Measurements from ENCODE around the gene KLHL18.
"Not testable (repeated sequence)": the region's sequence is repeated elsewhere in the genome, so short reads cannot be mapped to it uniquely, and the experiment has no call there.

The KLHL18 gene

DNA sequence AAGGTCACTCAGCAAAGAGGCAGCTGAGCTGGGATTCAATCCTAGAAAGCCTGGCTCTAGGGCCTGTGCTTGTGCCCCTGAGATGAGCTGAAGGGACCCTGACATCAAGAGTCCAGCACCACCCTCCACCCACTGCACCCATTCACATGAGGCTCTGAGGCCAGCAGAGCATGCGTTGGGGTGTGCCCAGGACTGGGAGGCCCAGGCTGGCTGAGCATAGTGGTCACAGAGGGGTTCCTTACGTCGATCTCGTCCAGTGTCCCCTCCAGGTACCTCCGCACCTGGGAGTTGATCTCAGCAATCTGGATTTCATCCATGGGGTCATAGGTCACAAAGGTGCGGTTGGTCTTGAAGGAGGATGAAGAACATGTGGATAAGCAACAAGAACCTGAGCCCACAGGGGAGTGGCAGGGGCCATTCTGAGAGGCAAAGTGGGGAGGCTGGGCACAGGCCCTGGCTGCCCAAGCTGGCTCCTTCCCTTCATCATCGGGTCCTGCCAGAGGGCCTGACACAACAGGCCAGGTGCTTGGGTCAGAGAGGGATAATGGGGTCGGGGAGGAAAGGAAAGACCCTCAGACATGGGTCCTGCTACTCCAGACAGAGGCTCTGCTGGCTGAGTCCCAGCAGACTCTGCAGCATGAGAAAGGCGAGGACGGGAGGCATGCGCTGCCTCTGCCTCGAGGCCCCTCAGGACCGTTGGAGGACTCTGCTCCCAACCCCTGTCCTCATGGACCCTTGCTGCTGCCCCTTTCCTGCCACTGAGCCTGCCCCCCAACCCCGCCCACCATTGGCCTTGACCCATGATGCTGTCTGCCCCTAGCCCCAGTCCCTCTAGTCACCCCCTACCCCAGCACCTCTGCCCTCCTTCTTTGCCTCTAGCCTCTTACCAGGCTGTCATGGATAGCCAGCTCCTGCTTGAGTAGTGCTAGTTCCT is 35.3 kb upstream of the KLHL18 start:
- H3K79me2 ChIP-seq (ENCODE audit: insufficient read depth, low read length) = no peaks in the 10 kb centered on the region

DNA sequence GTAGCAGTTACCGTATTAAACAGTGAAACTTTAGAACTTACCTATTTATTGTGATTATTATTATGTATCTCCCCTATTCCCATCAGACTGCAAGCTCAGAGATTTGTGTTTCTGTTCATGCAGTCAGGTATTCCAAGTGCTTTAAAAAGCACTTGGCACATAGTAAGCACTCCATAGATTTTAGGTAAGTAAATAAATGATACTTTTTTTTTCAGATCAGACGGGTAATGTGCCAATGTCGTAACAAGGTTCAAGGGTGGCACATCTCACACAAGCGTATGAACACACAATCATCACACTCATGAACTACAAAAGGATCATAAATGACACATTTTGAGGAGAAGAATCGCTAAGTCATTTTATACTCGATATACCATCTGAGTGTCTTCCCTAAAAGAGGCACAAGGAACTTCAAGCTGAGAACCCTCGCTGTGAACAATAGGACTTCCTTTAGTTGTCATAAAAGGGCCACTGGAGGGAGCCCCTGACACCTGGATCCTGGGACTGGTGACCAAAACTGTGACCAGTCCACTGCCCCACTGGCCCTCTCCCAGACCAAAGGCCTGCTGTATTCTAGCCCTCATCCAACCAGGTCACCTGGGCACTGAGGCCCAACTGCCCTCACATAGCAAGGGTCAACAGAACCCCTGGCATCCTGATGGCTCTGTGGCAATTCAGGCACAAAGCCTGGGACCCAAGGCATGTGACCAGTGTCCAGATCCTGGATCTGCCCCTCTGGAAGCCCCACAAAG is 32.3 kb upstream of the KLHL18 start:
- Histone ChIP-seq H3K4me3 (ENCODE audit: low read depth, low read length, poor library complexity, severe bottlenecking) (no peak overlapping the region), H3K4me2 (ENCODE audit: low read length) (no peak overlapping the region), H2AFZ (ENCODE audit: low read length) (no peak overlapping the region), H3K36me3 (ENCODE audit: insufficient read depth, low read length) (no peaks in the 10 kb centered on the region), H3K9me2 (ENCODE audit: low read depth, low read length) (no peaks in the 10 kb centered on the region), H3K4me1 (ENCODE audit: insufficient read depth, low read length, severe bottlenecking) (no peaks in the 10 kb centered on the region), H4K20me1 (ENCODE audit: insufficient read depth, low read length) (no peaks in the 10 kb centered on the region), H3F3A (ENCODE audit: insufficient read depth, low read length) (no peaks in the 10 kb centered on the region), H3K9me3 (ENCODE audit: low read length) (no peaks in the 10 kb centered on the region), H3K9ac (ENCODE audit: low read length) (no peak overlapping the region), H3K27me3 (ENCODE audit: insufficient read depth, low read length) (no peaks in the 10 kb centered on the region), H3K79me2 (ENCODE audit: insufficient read depth, low read length) (no peaks in the 10 kb centered on the region), H3K27ac (ENCODE audit: low read depth, low read length, poor library complexity, severe bottlenecking) (no peak overlapping the region)
- TF ChIP-seq, protein P1, sequence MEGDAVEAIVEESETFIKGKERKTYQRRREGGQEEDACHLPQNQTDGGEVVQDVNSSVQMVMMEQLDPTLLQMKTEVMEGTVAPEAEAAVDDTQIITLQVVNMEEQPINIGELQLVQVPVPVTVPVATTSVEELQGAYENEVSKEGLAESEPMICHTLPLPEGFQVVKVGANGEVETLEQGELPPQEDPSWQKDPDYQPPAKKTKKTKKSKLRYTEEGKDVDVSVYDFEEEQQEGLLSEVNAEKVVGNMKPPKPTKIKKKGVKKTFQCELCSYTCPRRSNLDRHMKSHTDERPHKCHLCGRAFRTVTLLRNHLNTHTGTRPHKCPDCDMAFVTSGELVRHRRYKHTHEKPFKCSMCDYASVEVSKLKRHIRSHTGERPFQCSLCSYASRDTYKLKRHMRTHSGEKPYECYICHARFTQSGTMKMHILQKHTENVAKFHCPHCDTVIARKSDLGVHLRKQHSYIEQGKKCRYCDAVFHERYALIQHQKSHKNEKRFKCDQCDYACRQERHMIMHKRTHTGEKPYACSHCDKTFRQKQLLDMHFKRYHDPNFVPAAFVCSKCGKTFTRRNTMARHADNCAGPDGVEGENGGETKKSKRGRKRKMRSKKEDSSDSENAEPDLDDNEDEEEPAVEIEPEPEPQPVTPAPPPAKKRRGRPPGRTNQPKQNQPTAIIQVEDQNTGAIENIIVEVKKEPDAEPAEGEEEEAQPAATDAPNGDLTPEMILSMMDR (IDR thresholded peaks at IDR 0.05; ENCODE audit: low read length) = peak; percentile 58
- TF ChIP-seq EZH2 (IDR thresholded peaks at IDR 0.05; ENCODE audit: borderline replicate concordance, low read length) = no peak

More for the DNA sequence above, 35.3 kb upstream of the KLHL18 start:
- Histone ChIP-seq H3K9ac (ENCODE audit: low read length) (no peak overlapping the region), H3K27ac (ENCODE audit: low read depth, low read length, poor library complexity, severe bottlenecking) (no peak overlapping the region), H3K27me3 (ENCODE audit: insufficient read depth, low read length) (no peaks in the 10 kb centered on the region; the same call in 1 of the 2 replicates), H3K36me3 (ENCODE audit: insufficient read depth, low read length) (no peaks in the 10 kb centered on the region), H2AFZ (ENCODE audit: low read length) (no peak overlapping the region), H3K9me2 (ENCODE audit: low read depth, low read length) (no peaks in the 10 kb centered on the region), H3K9me3 (ENCODE audit: low read length) (no peaks in the 10 kb centered on the region), H3K4me1 (ENCODE audit: insufficient read depth, low read length, severe bottlenecking) (no peaks in the 10 kb centered on the region), H3K4me2 (ENCODE audit: low read length) (no peak overlapping the region), H3K4me3 (ENCODE audit: low read depth, low read length, poor library complexity, severe bottlenecking) (no peak overlapping the region), H4K20me1 (ENCODE audit: insufficient read depth, low read length) (no peaks in the 10 kb centered on the region), H3F3A (ENCODE audit: insufficient read depth, low read length) (no peaks in the 10 kb centered on the region)
- TF ChIP-seq, protein P1 (IDR thresholded peaks at IDR 0.05; ENCODE audit: low read length) = no peak
- no peak for TF ChIP-seq EZH2 (IDR thresholded peaks at IDR 0.05; ENCODE audit: borderline replicate concordance, low read length)

DNA sequence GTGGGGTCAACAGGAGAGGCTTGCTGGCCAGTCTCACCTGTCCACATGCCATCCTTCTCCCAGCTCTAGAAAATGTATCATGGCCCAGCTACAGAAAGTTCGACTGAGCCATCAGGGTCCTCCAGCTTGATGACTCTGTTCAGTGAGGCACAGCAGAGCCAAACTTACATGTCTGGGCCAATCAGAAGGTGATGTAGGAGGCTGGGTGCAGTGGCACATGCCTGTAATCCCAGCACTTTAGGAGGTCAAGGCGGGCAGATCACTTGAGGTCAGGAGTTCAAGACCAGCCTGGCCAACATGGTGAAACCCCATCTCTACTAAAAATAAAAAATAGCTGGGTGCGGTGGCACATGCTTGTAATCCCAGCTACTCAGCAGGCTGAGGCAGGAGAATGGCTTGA is 31.7 kb upstream of the KLHL18 start:
- not testable (repeated sequence) for H3K79me2 ChIP-seq (ENCODE audit: insufficient read depth, low read length); H3K4me2 ChIP-seq (ENCODE audit: low read length); H3K4me1 ChIP-seq (ENCODE audit: insufficient read depth, low read length, severe bottlenecking); H3F3A ChIP-seq (ENCODE audit: insufficient read depth, low read length); H3K27me3 ChIP-seq (ENCODE audit: insufficient read depth, low read length); H4K20me1 ChIP-seq (ENCODE audit: insufficient read depth, low read length); H3K9me2 ChIP-seq (ENCODE audit: low read depth, low read length); H3K9me3 ChIP-seq (ENCODE audit: low read length); H3K9ac ChIP-seq (ENCODE audit: low read length); H3K27ac ChIP-seq (ENCODE audit: low read depth, low read length, poor library complexity, severe bottlenecking); H2AFZ ChIP-seq (ENCODE audit: low read length); H3K36me3 ChIP-seq (ENCODE audit: insufficient read depth, low read length); H3K4me3 ChIP-seq (ENCODE audit: low read depth, low read length, poor library complexity, severe bottlenecking)
